ENCODE measurements around the gene RNASEH2C.

GRCh38 chr11:65727865-65728264 is 7.3 kb upstream of the RNASEH2C start:
- TF ChIP-seq CTCF (conservative IDR thresholded peaks at IDR 0.05; ENCODE audit: low read depth, low read length) = no peak
- TF ChIP-seq EZH2 (IDR thresholded peaks at IDR 0.05; ENCODE audit: borderline replicate concordance, low read depth, low read length, poor library complexity, severe bottlenecking) = no peak

Data from A673 (cell line).